MM.1S (cell line): Measurements from ENCODE around the gene IL10.

Experiments
- DNase-seq: peaks from one replicate; pipeline ENCODE4 v3.0.0-alpha.2; 2015
- H2AFZ ChIP-seq: fragments of 300-600 bp; sonication (generic); 2 replicates; pipeline ENCODE4 v1.6.0; 2016; ENCODE audit warnings: antibody characterized with exemption, low read length
- H3F3A ChIP-seq: fragments of 300-600 bp; sonication (generic); 2 replicates; pipeline ENCODE4 v1.6.1; 2016; ENCODE audit warnings: mild to moderate bottlenecking, antibody characterized with exemption, low read length, moderate library complexity, mixed read lengths; ENCODE audit not compliant: insufficient read depth
- H3K27ac ChIP-seq: fragments of 300-600 bp; sonication (generic); 2 replicates; pipeline ENCODE4 v1.5.1; 2016; ENCODE audit warnings: mild to moderate bottlenecking, low read length
- H3K27me3 ChIP-seq: fragments of 300-600 bp; sonication (generic); replicated peaks from 2 replicates; pipeline ENCODE4 v1.6.0; 2016; ENCODE audit warnings: low read length; ENCODE audit not compliant: insufficient read depth
- H3K36me3 ChIP-seq: fragments of 300-600 bp; sonication (generic); replicated peaks from 2 replicates; pipeline ENCODE4 v1.6.1; 2016; ENCODE audit warnings: mild to moderate bottlenecking, low read length, mixed read lengths; ENCODE audit not compliant: insufficient read depth
- H3K4me1 ChIP-seq: fragments of 300-600 bp; sonication (generic); 2 replicates; pipeline ENCODE4 v1.6.1; 2016; ENCODE audit warnings: low read length, mixed read lengths
- H3K4me2 ChIP-seq: fragments of 300-600 bp; sonication (generic); 2 replicates; pipeline ENCODE4 v1.6.0; 2016; ENCODE audit warnings: low read depth, low read length
- H3K4me3 ChIP-seq: fragments of 300-600 bp; sonication (generic); 2 replicates; pipeline ENCODE4 v1.5.1; 2016; ENCODE audit warnings: low read length, mixed read lengths
- H3K79me2 ChIP-seq: fragments of 300-600 bp; sonication (generic); 2 replicates; pipeline ENCODE4 v1.6.1; 2016; ENCODE audit warnings: mixed run types, low read length, mixed read lengths
- H3K9ac ChIP-seq: fragments of 300-600 bp; sonication (generic); 2 replicates; pipeline ENCODE4 v1.6.1; 2016; ENCODE audit warnings: low read length, mixed read lengths
- H3K9me2 ChIP-seq: fragments of 300-600 bp; sonication (generic); replicated peaks from 2 replicates; pipeline ENCODE4 v1.6.1; 2016; ENCODE audit warnings: mild to moderate bottlenecking, low read length, mixed read lengths; ENCODE audit not compliant: insufficient read depth
- H3K9me3 ChIP-seq: fragments of 300-600 bp; sonication (generic); replicated peaks from 2 replicates; pipeline ENCODE4 v1.6.1; 2016; ENCODE audit warnings: mild to moderate bottlenecking, low read length, mixed read lengths; ENCODE audit not compliant: insufficient read depth
- H4K20me1 ChIP-seq: fragments of 300-600 bp; sonication (generic); 2 replicates; pipeline ENCODE4 v1.6.1; 2016; ENCODE audit warnings: mild to moderate bottlenecking, low read length, moderate library complexity, mixed read lengths; ENCODE audit not compliant: insufficient read depth
- EZH2 ChIP-seq: fragments of 300-600 bp; sonication (generic); optimal IDR thresholded peaks from 2 replicates; pipeline ENCODE3; 2017; ENCODE audit warnings: low read depth, mild to moderate bottlenecking, antibody characterized with exemption, low read length, mixed read lengths
- EZH2phosphoT487 ChIP-seq: fragments of 300-600 bp; sonication (generic); IDR thresholded peaks from 2 replicates; pipeline ENCODE4 v1.6.1; 2018; ENCODE audit warnings: antibody characterized with exemption, low read length
- TF ChIP-seq, protein P1 (sequence below): fragments of 300-600 bp; sonication (generic); IDR thresholded peaks from 2 replicates; pipeline ENCODE4 v1.5.1; 2016; ENCODE audit warnings: antibody characterized with exemption, low read length, mixed read lengths

Gene IL10

DNA sequence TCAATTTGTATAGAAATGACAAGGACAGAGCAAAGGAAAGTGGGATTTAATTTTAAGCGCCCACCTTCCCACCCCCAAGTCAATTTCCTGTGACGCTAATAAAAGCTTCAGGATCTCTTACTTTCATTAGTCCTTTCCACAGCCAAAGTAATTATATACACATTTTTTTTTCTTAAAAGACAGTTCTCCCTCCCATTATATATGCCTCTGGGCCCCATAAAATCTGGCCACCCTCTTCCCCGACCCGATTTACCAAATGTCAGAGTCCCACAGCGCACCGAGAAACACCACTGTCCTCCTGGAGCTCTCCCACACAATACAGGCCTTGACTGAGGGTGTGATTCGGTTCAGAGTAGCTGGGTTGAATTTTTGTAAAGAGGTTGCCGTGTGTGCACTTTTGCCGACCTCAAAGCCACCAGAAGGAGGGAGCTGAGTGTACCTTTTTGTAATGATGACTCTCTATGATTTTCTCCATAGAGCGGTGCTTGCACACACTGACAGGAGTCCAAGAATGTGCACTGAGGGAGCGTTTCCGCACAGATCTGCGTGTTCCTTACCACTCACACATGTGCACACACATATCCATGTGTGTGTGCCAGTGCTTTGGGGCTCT is 26.2 kb upstream of the IL10 start:
- no peak overlapping the region for H3K9ac ChIP-seq
- TF ChIP-seq EZH2 (no peak), EZH2phosphoT487 (no peak)
- TF ChIP-seq, protein P1, sequence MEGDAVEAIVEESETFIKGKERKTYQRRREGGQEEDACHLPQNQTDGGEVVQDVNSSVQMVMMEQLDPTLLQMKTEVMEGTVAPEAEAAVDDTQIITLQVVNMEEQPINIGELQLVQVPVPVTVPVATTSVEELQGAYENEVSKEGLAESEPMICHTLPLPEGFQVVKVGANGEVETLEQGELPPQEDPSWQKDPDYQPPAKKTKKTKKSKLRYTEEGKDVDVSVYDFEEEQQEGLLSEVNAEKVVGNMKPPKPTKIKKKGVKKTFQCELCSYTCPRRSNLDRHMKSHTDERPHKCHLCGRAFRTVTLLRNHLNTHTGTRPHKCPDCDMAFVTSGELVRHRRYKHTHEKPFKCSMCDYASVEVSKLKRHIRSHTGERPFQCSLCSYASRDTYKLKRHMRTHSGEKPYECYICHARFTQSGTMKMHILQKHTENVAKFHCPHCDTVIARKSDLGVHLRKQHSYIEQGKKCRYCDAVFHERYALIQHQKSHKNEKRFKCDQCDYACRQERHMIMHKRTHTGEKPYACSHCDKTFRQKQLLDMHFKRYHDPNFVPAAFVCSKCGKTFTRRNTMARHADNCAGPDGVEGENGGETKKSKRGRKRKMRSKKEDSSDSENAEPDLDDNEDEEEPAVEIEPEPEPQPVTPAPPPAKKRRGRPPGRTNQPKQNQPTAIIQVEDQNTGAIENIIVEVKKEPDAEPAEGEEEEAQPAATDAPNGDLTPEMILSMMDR = no peak
- H2AFZ ChIP-seq = no peak overlapping the region
- H3K27ac ChIP-seq = no peak overlapping the region
- no peaks in the 10 kb centered on the region for H3K9me2 ChIP-seq
- no peaks in the 10 kb centered on the region for H3K27me3 ChIP-seq
- no peaks in the 10 kb centered on the region for H4K20me1 ChIP-seq
- H3K4me1 ChIP-seq = peaks cover 32% of the 10 kb centered on the region
- no peaks in the 10 kb centered on the region for H3K9me3 ChIP-seq
- no peak for DNase-seq
- H3F3A ChIP-seq = 0 out of 2 replicates have a peak, but pooled peaks cover under 1% of the 10 kb centered on the region
- H3K79me2 ChIP-seq = no peaks in the 10 kb centered on the region
- no peak overlapping the region for H3K4me3 ChIP-seq
- no peaks in the 10 kb centered on the region for H3K36me3 ChIP-seq
- no peak overlapping the region for H3K4me2 ChIP-seq

DNA sequence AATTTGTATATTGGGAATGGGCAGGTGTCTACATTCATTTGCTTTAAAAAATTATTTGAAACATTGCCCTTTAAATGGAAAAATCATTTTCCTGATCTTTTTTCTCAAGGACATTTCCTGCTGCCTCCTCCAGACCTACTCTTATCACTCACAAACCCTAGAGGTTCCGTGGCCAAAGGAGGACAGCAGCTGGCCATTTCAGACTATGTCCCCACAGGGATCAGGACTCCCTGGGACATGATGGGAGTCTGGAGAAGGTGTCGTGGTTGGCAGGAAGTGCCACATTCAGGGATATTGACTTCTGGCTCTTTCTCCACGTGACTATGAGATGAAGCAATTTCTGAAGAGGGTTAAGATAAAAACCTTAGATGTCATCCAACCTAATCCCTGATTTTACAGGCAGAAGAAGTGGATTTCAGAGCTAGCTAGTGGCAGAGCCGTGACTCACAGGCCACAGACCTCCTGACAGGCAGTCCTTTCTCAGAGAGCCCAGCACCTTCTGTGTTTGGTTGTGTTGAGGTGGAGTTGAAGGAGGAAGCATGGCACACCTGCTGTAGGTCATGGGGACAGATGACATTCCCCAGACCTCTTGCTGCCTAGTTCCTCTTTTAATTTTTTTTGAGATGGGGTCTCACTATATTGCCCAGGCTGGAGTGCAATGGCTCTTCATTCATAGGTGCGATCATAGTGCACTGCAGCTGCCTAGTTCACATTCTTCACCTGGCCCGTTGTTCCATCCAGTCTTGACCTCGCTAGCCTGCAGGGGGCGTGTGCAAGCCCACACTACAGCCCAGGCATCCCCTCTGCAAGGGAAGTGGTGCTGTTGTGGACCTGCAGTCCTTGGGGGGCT is 25.5 kb upstream of the IL10 start:
- Histone ChIP-seq H3K27ac (no peak overlapping the region), H3K4me2 (no peak overlapping the region), H3K9ac (no peak overlapping the region), H3K36me3 (no peaks in the 10 kb centered on the region), H3K4me3 (no peak overlapping the region), H3K79me2 (no peaks in the 10 kb centered on the region), H3K9me2 (no peaks in the 10 kb centered on the region), H3F3A (no peaks in the 10 kb centered on the region), H3K4me1 (peaks cover 27% of the 10 kb centered on the region), H4K20me1 (no peaks in the 10 kb centered on the region), H3K9me3 (no peaks in the 10 kb centered on the region), H2AFZ (no peak overlapping the region), H3K27me3 (no peaks in the 10 kb centered on the region)
- TF ChIP-seq, protein P1 = peak; percentile 66
- TF ChIP-seq EZH2phosphoT487 (no peak), EZH2 (no peak)
- DNase-seq = no peak

DNA sequence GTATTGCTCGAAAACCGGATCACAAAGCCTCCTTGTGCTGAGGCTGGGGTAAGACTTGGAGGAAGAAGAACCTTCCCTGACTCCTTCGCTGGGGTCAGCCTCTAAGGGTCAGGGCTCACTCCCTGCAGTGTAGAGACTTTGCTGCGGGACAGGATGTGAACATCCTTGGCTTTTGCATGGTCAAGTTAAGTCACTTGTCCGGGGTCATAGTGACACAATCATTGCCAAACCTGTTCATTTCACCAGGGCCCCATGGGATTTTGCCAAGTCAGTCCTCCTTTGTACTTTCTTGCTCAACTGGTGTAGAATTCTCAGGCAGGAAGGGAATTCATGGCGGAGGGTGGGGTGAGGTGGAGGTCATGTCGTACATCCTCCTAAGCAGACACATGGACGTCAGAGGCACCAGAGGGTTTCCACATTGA is 24.7 kb upstream of the IL10 start:
- no peak overlapping the region for H3K4me2 ChIP-seq
- no peak overlapping the region for H3K9ac ChIP-seq
- H3K27ac ChIP-seq = no peak overlapping the region
- peaks cover 22% of the 10 kb centered on the region for H3K4me1 ChIP-seq
- H2AFZ ChIP-seq = no peak overlapping the region
- no peaks in the 10 kb centered on the region for H3K36me3 ChIP-seq
- H3F3A ChIP-seq = no peaks in the 10 kb centered on the region
- H3K4me3 ChIP-seq = no peak overlapping the region
- H4K20me1 ChIP-seq = no peaks in the 10 kb centered on the region
- TF ChIP-seq, protein P1 = no peak
- TF ChIP-seq EZH2 (no peak), EZH2phosphoT487 (no peak)
- no peaks in the 10 kb centered on the region for H3K9me3 ChIP-seq
- H3K79me2 ChIP-seq = no peaks in the 10 kb centered on the region
- no peaks in the 10 kb centered on the region for H3K27me3 ChIP-seq
- no peak for DNase-seq
- no peaks in the 10 kb centered on the region for H3K9me2 ChIP-seq
